ENCODE data around the gene DMD. TPM values are rescaled to one million over a fixed set of nuclear protein-coding genes. Genes with fewer than 3 reads are reported as not detected.

Gene DMD
- total and polyA plus RNA-seq, 4 donors = 19.9 to 260 (median 111) TPM

GRCh38 chrX:31071725-31072124 lies 2139.6 kb downstream of the DMD start, which contains the start of gene FTHL17:
TSS of gene FTHL17 (minus strand) at chrX:31072041. CDS start at chrX:31071953, 88 bp downstream.
- no peaks in the 10 kb centered on the region for H3K4me1 ChIP-seq (ENCODE audit: control insufficient read depth in 1 of 2, insufficient read depth in 2 of 2, low read length in 2 of 2)
- intact Hi-C loops (cut with DNase I) = no loop called here
- WGBS, 2 donors = 88 to 98% methylated on average over 28 to 33 of the region's 33 CpGs
- no peak for DNase-seq
- no peaks in the 10 kb centered on the region for H3K9me3 ChIP-seq (ENCODE audit: control insufficient read depth, low read length)
- no peaks in the 10 kb centered on the region for H3K27me3 ChIP-seq (ENCODE audit: control insufficient read depth in 1 of 2, insufficient read depth in 2 of 2, low read length in 1 of 2)
- H3K4me3 ChIP-seq (ENCODE audit: low read length in 2 of 2) = no peak within 1 kb of the TSS
- no peak for ATAC-seq (ENCODE audit: low FRiP score)
- H3K27ac ChIP-seq (ENCODE audit: low read depth in 1 of 2, low read length in 2 of 2) = no peak within 1 kb of the TSS
- H3K36me3 ChIP-seq (ENCODE audit: control insufficient read depth in 1 of 2, insufficient read depth in 2 of 2, low read length in 1 of 2) = no peaks in the 10 kb centered on the region

GRCh38 chrX:31071262-31071661 lies 2140.1 kb downstream of the DMD start:
- no peak overlapping the region for H3K4me3 ChIP-seq (ENCODE audit: low read length in 2 of 2)
- no peaks in the 10 kb centered on the region for H3K27me3 ChIP-seq (ENCODE audit: control insufficient read depth in 1 of 2, insufficient read depth in 2 of 2, low read length in 1 of 2)
- DNase-seq = no peak
- WGBS, 2 donors = 88 to 92% methylated on average over 18 of the region's 18 CpGs
- intact Hi-C loops (cut with DNase I) = no loop called here
- no peak overlapping the region for H3K27ac ChIP-seq (ENCODE audit: low read depth in 1 of 2, low read length in 2 of 2)
- no peak for ATAC-seq (ENCODE audit: low FRiP score)
- no peaks in the 10 kb centered on the region for H3K9me3 ChIP-seq (ENCODE audit: control insufficient read depth, low read length)
- H3K36me3 ChIP-seq (ENCODE audit: control insufficient read depth in 1 of 2, insufficient read depth in 2 of 2, low read length in 1 of 2) = no peaks in the 10 kb centered on the region
- H3K4me1 ChIP-seq (ENCODE audit: control insufficient read depth in 1 of 2, insufficient read depth in 2 of 2, low read length in 2 of 2) = no peaks in the 10 kb centered on the region

DNA sequence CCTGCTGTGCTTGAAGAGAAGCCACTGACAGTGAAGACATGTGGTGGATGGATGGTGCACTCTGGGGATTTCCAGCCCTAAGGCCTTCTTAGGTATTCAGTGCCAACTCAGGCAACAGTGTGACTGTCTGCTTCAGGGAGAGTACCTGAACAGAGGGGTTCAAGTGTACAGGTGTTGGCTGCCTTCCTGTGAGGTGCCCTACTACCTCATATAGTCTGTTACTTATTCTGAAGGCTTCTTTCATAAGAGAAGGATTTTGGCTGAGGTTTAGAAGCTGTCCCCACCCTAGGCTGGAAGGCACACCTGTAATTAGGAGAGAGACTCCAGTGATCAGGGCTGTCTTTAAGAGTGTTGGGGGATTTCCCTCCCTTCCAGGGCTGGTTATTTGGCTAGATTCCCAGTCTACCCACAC lies 2141.3 kb downstream of the DMD start:
- DNase-seq = no peak
- H3K4me3 ChIP-seq (ENCODE audit: low read length in 2 of 2) = no peak overlapping the region
- H3K27me3 ChIP-seq (ENCODE audit: control insufficient read depth in 1 of 2, insufficient read depth in 2 of 2, low read length in 1 of 2) = no peaks in the 10 kb centered on the region
- intact Hi-C loops (cut with DNase I) = no loop called here
- no peaks in the 10 kb centered on the region for H3K4me1 ChIP-seq (ENCODE audit: control insufficient read depth in 1 of 2, insufficient read depth in 2 of 2, low read length in 2 of 2)
- no peaks in the 10 kb centered on the region for H3K36me3 ChIP-seq (ENCODE audit: control insufficient read depth in 1 of 2, insufficient read depth in 2 of 2, low read length in 1 of 2)
- H3K27ac ChIP-seq (ENCODE audit: low read depth in 1 of 2, low read length in 2 of 2) = no peak overlapping the region
- ATAC-seq (ENCODE audit: low FRiP score) = no peak
- H3K9me3 ChIP-seq (ENCODE audit: control insufficient read depth, low read length) = no peaks in the 10 kb centered on the region

Small RNA genes lying within 50 kb of the gene (microRNA-seq; reads per million reads assigned to microRNA genes)
- gene MIR3915 (0 reads per million in 2 donors), gene MIR548F5 (0 reads per million in 2 donors)

Measured in aorta (tissue), 5 donors.